Upper lobe of left lung (tissue), 4 donors: ENCODE results near the gene NR4A3.

Experiments used
- CTCF ChIP-seq, 6 experiments: fragments of 450-650 bp in 4 of 6; fragments of 200-600 bp in 2 of 6; sonication (generic) in 2 of 6; IDR thresholded peaks; one replicate each; pipeline ENCODE4 v1.5.1; 2016 to 2019; ENCODE audit warnings: antibody characterized with exemption in 6 of 6
- EP300 ChIP-seq, 4 donors: sonication (generic); formaldehyde crosslinking; IDR thresholded peaks; one replicate each; pipeline ENCODE4 v1.5.1; 2017; ENCODE audit warnings: antibody characterized with exemption in 4 of 4, control low read depth in 2 of 4
- POLR2A ChIP-seq, 4 donors: fragments of 450-650 bp; IDR thresholded peaks; one replicate each; pipeline ENCODE4 v1.5.1; 2016 to 2017; ENCODE audit warnings: antibody characterized with exemption in 4 of 4, mild to moderate bottlenecking in 2 of 4

DNA sequence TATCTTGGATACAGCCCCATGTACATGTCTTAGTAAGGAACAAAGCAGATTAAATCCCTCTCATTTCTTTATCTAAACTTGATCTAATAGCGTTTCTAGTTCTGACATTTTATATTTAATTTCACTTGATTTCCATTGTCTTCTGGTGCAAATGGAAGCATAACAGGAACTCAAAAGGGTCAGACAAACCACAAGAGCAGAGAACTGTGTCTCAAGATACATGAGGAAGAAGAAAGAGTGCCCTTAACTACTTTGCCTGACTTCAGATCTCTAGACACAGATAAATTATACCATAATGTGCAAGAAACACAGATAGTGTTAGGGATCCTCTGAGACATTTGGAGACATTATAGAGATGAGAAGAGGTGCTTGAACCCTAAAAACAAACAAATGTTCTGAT is 64.1 kb downstream of the NR4A3 start:
- TF ChIP-seq CTCF (IDR thresholded peaks at IDR 0.05) = no peak
- TF ChIP-seq EP300 (IDR thresholded peaks at IDR 0.05) = no peak
- no peak for TF ChIP-seq POLR2A (IDR thresholded peaks at IDR 0.05)
